Activated CD4-positive, alpha-beta T cell treated with anti-CD3 and anti-CD28 coated beads, Interleukin-2, amount 10 ng/mL, durations not matched to agents 7 days and 5 days (primary cell): ENCODE results near the gene AKAP13. TPM values are rescaled to one million over a fixed set of nuclear protein-coding genes. Genes with fewer than 3 reads are reported as not detected.
A peak's percentile ranks its signal among the peaks of the same experiment; 100 is the strongest.

Source experiments
- CTCF ChIA-PET: fragments of 350-600 bp; sonication (Branson Sonifier 250); formaldehyde crosslinking; loops from one replicate; lab custom pipeline; 2021; ENCODE audit warnings: antibody characterized with exemption; lab: Charles Lee
- POLR2A ChIA-PET: fragments of 350-600 bp; sonication (Branson Sonifier 250); formaldehyde crosslinking; loops from one replicate; lab custom pipeline; 2021; ENCODE audit warnings: antibody characterized with exemption; lab: Charles Lee
- DNase-seq: peaks from one replicate; pipeline ENCODE4 v3.0.0-alpha.2; 2020
- H3K27ac Mint-ChIP-seq: one replicate; pipeline ENCODE4 v1.8.0; 2021; ENCODE audit warnings: mild to moderate bottlenecking, moderate library complexity, mixed read lengths
- H3K27me3 Mint-ChIP-seq: one replicate; pipeline ENCODE4 v1.8.0; 2021; ENCODE audit warnings: mixed read lengths
- H3K36me3 Mint-ChIP-seq: one replicate; pipeline ENCODE4 v1.8.0; 2021; ENCODE audit warnings: low read depth, mixed read lengths
- H3K4me1 Mint-ChIP-seq: one replicate; pipeline ENCODE4 v1.8.0; 2021; ENCODE audit warnings: mixed read lengths
- H3K4me3 Mint-ChIP-seq: one replicate; pipeline ENCODE4 v1.8.0; 2021; ENCODE audit warnings: mild to moderate bottlenecking, moderate library complexity, mixed read lengths
- H3K9me3 Mint-ChIP-seq: one replicate; pipeline ENCODE4 v1.8.0; 2021; ENCODE audit warnings: mixed read lengths
- total RNA-seq, 2 experiments: library from RNA; stranded (reverse); gene quantifications; one replicate each; pipeline ENCODE4 v1.2.3, GENCODE V29; 2021

The AKAP13 gene
- total RNA-seq, 2 experiments from 2014 or later: 152 to 181 TPM

GRCh38 chr15:85504749-85505676 lies 124.6 kb downstream of the AKAP13 start:
- peaks cover 35% of the 10 kb centered on the region for H3K4me1 Mint-ChIP-seq
- H3K27ac Mint-ChIP-seq: no peak overlapping the region
- no peaks in the 10 kb centered on the region for H3K9me3 Mint-ChIP-seq
- no peak overlapping the region for H3K4me3 Mint-ChIP-seq
- H3K36me3 Mint-ChIP-seq: no peaks in the 10 kb centered on the region
- no peaks in the 10 kb centered on the region for H3K27me3 Mint-ChIP-seq
- peak; percentile 67 for DNase-seq
- CTCF ChIA-PET: interaction anchor here (0.6 to 2.7 kb wide), 8 partner anchors 9 to 425 kb away, joined by 3 to 9 read pairs (median 3); no protein-coding TSS in a partner anchor
- POLR2A ChIA-PET: no interaction called here

- H3K4me3 Mint-ChIP-seq: no peak overlapping the region
- no peaks in the 10 kb centered on the region for H3K27me3 Mint-ChIP-seq
- DNase-seq: no peak
- H3K9me3 Mint-ChIP-seq: no peaks in the 10 kb centered on the region
- H3K36me3 Mint-ChIP-seq: no peaks in the 10 kb centered on the region
- POLR2A ChIA-PET: no interaction called here
- H3K4me1 Mint-ChIP-seq: peaks cover 26% of the 10 kb centered on the region
- CTCF ChIA-PET: interaction anchor here (0.6 kb wide), 1 partner anchor 195 kb away, joined by 3 read pairs; no protein-coding TSS in a partner anchor
- no peak overlapping the region for H3K27ac Mint-ChIP-seq
These were observed 126.7 kb downstream of the AKAP13 start for GRCh38 chr15:85507114-85507513.

DNA sequence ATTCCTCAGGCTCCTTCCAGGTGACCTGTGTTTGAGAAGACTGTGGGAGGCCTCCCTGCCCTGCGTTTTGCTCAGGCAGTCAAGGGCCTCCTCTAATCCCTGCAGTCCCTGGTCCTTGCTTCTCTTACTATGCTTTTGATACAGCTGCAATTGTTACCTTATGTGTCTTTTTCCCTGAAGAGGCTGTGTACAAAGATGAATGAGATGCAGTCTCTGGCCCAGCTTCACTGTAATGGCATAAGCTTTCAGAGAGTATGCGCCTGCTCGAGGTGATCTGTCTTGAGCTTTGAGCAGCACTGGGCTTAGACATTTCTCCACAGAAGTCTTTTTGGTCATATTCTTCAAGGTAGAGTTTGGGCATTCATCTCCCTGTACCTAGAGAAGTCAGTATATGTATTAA lies 129.6 kb downstream of the AKAP13 start:
- Mint-ChIP-seq H3K36me3 (peaks cover 1% of the 10 kb centered on the region), H3K27ac (no peak overlapping the region), H3K9me3 (no peaks in the 10 kb centered on the region), H3K27me3 (no peaks in the 10 kb centered on the region), H3K4me1 (peaks cover 17% of the 10 kb centered on the region), H3K4me3 (no peak overlapping the region)
- POLR2A ChIA-PET: interaction anchor here (0.5 kb wide), 1 partner anchor 135 kb away, joined by 5 read pairs; no protein-coding TSS in a partner anchor
- CTCF ChIA-PET: interaction anchor here (1.5 kb wide), 1 partner anchor 48 kb away, joined by 3 read pairs; no protein-coding TSS in a partner anchor
- DNase-seq: no peak

- CTCF ChIA-PET: no interaction called here
- Mint-ChIP-seq H3K9me3 (no peaks in the 10 kb centered on the region), H3K4me3 (no peak overlapping the region), H3K27ac (no peak overlapping the region), H3K27me3 (no peaks in the 10 kb centered on the region), H3K4me1 (peaks cover 8% of the 10 kb centered on the region), H3K36me3 (peaks cover 7% of the 10 kb centered on the region)
- POLR2A ChIA-PET: no interaction called here
- DNase-seq: no peak
These were observed 134.0 kb downstream of the AKAP13 start for GRCh38 chr15:85514413-85514812.

- no peak overlapping the region for H3K4me3 Mint-ChIP-seq
- no peak overlapping the region for H3K27ac Mint-ChIP-seq
- H3K9me3 Mint-ChIP-seq: no peaks in the 10 kb centered on the region
- peaks cover 8% of the 10 kb centered on the region for H3K4me1 Mint-ChIP-seq
- ChIA-PET POLR2A (no interaction called here), CTCF (no interaction called here)
- DNase-seq: no peak
- H3K27me3 Mint-ChIP-seq: no peaks in the 10 kb centered on the region
- H3K36me3 Mint-ChIP-seq: peaks cover 7% of the 10 kb centered on the region
These were observed 134.8 kb downstream of the AKAP13 start for GRCh38 chr15:85515212-85515611.

- no peak overlapping the region for H3K4me3 Mint-ChIP-seq
- no peak overlapping the region for H3K27ac Mint-ChIP-seq
- no peaks in the 10 kb centered on the region for H3K9me3 Mint-ChIP-seq
- peaks cover 6% of the 10 kb centered on the region for H3K4me1 Mint-ChIP-seq
- H3K36me3 Mint-ChIP-seq: peaks cover 12% of the 10 kb centered on the region
- no peaks in the 10 kb centered on the region for H3K27me3 Mint-ChIP-seq
- CTCF ChIA-PET: no interaction called here
- no peak for DNase-seq
- POLR2A ChIA-PET: no interaction called here
These were observed 136.7 kb downstream of the AKAP13 start for GRCh38 chr15:85517086-85517485.

DNA sequence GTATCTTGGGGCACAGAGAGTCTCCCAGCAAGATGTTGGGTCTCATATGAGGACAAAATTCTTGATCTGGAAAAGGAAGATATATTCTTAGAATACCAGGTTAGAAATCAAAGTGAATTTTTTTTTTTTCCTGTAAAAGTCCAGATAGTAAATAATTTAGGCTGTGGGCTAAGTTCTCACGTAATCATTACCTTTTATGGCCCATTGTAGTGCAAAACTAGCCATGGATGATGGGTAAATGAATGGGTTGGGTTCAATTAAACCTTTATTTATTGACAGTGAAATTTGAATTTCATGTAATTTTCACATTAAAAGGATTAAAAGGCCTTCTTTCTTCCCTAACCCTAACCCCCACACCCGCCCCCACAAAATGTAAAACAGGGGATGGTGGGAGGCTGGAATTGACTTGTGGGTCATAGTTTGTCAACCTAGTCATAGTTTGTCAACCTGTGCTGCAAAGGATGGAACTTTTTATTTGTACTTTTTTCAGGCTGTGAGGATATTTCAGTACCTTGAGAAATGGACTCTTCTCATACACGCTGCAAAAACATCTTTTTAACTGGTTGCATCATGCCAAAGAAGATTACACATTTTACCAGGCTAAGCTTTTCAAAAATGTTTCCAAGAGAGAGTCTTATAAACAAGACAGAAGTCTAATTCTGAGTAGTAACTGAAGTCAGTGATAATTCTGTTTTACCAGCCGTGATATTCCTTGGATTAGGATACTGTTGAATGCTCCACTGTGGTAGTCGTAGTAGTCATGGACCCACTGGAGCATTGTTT lies 138.8 kb downstream of the AKAP13 start:
- no peak overlapping the region for H3K27ac Mint-ChIP-seq
- H3K9me3 Mint-ChIP-seq: no peaks in the 10 kb centered on the region
- H3K36me3 Mint-ChIP-seq: peaks cover 26% of the 10 kb centered on the region
- H3K27me3 Mint-ChIP-seq: no peaks in the 10 kb centered on the region
- H3K4me1 Mint-ChIP-seq: peaks cover 9% of the 10 kb centered on the region
- no peak overlapping the region for H3K4me3 Mint-ChIP-seq
- no peak for DNase-seq
- POLR2A ChIA-PET: no interaction called here
- CTCF ChIA-PET: no interaction called here

DNA sequence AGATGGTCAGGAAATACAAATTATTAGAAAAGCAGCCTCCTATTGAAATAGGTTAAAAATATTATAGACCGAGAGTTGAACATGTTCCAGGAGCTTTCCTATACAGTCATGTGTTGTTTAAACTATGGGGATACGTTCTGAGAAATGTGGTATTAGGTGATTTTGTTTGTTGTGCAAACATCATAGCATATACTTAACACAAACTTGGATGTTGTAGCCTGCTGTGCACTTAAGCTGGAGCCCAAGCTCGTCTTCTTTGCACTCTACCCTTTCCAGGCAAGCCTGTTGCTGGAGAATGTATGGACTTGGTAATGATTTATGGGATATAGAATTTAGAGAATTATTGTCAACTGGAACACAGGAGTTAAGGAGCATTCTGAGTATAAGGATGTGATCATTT lies 140.2 kb downstream of the AKAP13 start:
- no peaks in the 10 kb centered on the region for H3K9me3 Mint-ChIP-seq
- POLR2A ChIA-PET: no interaction called here
- no peak overlapping the region for H3K27ac Mint-ChIP-seq
- no peak for DNase-seq
- peaks cover 9% of the 10 kb centered on the region for H3K4me1 Mint-ChIP-seq
- H3K36me3 Mint-ChIP-seq: peaks cover 31% of the 10 kb centered on the region
- no peaks in the 10 kb centered on the region for H3K27me3 Mint-ChIP-seq
- CTCF ChIA-PET: no interaction called here
- H3K4me3 Mint-ChIP-seq: no peak overlapping the region

DNA sequence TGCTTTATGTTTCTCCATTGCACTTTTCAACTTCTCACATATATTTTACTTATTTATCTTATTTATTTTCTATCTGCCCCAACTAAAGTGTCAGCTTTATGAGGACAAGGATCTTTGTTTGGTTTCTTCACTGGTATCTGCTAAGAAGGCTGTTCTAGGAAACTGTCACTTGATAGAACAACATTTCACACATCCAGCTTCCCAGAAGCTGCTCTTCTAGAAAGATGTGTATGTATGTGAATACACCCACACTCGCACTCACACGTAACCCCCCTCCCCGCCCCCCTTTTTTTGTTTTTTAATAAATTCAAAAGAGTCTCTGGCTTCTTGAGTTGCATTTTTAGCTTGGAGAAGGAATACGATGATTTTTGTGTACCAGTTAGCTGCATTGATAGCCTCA lies 143.1 kb downstream of the AKAP13 start:
- Mint-ChIP-seq H3K27me3 (no peaks in the 10 kb centered on the region), H3K9me3 (no peaks in the 10 kb centered on the region), H3K4me1 (peaks cover 14% of the 10 kb centered on the region), H3K36me3 (peaks cover 34% of the 10 kb centered on the region), H3K4me3 (no peak overlapping the region), H3K27ac (no peak overlapping the region)
- no peak for DNase-seq
- ChIA-PET CTCF (interaction anchor here (0.7 to 0.9 kb wide), 2 partner anchors 14 to 205 kb away, joined by 3 read pairs; no protein-coding TSS in a partner anchor), POLR2A (interaction anchor here (0.6 kb wide), 1 partner anchor 11 kb away, joined by 6 read pairs; no protein-coding TSS in a partner anchor)

DNA sequence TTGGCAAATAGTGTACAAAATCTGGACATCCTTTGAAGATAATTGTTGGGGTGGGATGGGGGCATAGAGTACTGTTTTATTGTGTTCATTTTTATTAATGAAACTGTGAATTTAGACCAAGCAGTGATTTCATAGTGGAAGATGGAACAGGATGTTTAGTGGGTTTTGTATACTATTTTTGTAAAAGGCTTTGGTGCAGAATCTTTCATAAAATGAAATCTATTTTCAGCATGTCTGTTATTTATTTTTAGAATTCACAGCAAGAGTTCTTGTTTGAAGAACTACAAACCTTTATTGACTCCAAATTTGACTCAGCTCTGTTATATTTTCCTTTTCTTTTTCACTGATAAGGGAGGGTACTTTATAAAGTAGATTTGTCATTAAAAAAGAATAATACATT lies 145.4 kb downstream of the AKAP13 start:
- peaks cover 14% of the 10 kb centered on the region for H3K4me1 Mint-ChIP-seq
- ChIA-PET CTCF (interaction anchor here (0.6 to 0.7 kb wide), 2 partner anchors 9 to 210 kb away, joined by 3 read pairs; no protein-coding TSS in a partner anchor), POLR2A (no interaction called here)
- H3K27ac Mint-ChIP-seq: no peak overlapping the region
- H3K27me3 Mint-ChIP-seq: no peaks in the 10 kb centered on the region
- H3K9me3 Mint-ChIP-seq: no peaks in the 10 kb centered on the region
- H3K36me3 Mint-ChIP-seq: peaks cover 47% of the 10 kb centered on the region
- H3K4me3 Mint-ChIP-seq: no peak overlapping the region
- no peak for DNase-seq

- CTCF ChIA-PET: interaction anchor here (0.5 to 1.1 kb wide), 2 partner anchors 17 to 279 kb away, joined by 3 read pairs; no protein-coding TSS in a partner anchor
- no peak for DNase-seq
- POLR2A ChIA-PET: no interaction called here
- Mint-ChIP-seq H3K27ac (no peak overlapping the region), H3K9me3 (no peaks in the 10 kb centered on the region), H3K36me3 (peaks cover 45% of the 10 kb centered on the region), H3K27me3 (no peaks in the 10 kb centered on the region), H3K4me1 (peaks cover 18% of the 10 kb centered on the region), H3K4me3 (no peak overlapping the region)
These were observed 147.5 kb downstream of the AKAP13 start for GRCh38 chr15:85527895-85528294.

GRCh38 chr15:85530079-85530478 lies 149.7 kb downstream of the AKAP13 start:
- Mint-ChIP-seq H3K9me3 (no peaks in the 10 kb centered on the region), H3K4me3 (no peak overlapping the region), H3K27me3 (no peaks in the 10 kb centered on the region), H3K4me1 (peaks cover 30% of the 10 kb centered on the region), H3K27ac (no peak overlapping the region), H3K36me3 (peaks cover 46% of the 10 kb centered on the region)
- DNase-seq: no peak
- POLR2A ChIA-PET: no interaction called here
- CTCF ChIA-PET: no interaction called here
